Rectal smooth muscle tissue (tissue), 1 donor: ENCODE results near the gene RXRG.

Experiments
- H3K27ac ChIP-seq: one replicate; pipeline ENCODE4 v1.7.0; 2013; ENCODE audit warnings: low read depth, low read length, inconsistent platforms
- H3K27me3 ChIP-seq: one replicate; pipeline ENCODE4 v1.7.0; 2013; ENCODE audit warnings: low read length; ENCODE audit not compliant: control insufficient read depth, insufficient read depth
- H3K36me3 ChIP-seq: one replicate; pipeline ENCODE4 v1.7.0; 2013; ENCODE audit warnings: low read length; ENCODE audit not compliant: control insufficient read depth, insufficient read depth
- H3K4me1 ChIP-seq: one replicate; pipeline ENCODE4 v1.7.0; 2013; ENCODE audit warnings: low read length; ENCODE audit not compliant: control insufficient read depth, insufficient read depth
- H3K4me3 ChIP-seq: one replicate; pipeline ENCODE4 v1.7.0; 2013; ENCODE audit warnings: low read length
- H3K9ac ChIP-seq: one replicate; pipeline ENCODE4 v1.7.0; 2013; ENCODE audit warnings: low read length

Gene RXRG

DNA sequence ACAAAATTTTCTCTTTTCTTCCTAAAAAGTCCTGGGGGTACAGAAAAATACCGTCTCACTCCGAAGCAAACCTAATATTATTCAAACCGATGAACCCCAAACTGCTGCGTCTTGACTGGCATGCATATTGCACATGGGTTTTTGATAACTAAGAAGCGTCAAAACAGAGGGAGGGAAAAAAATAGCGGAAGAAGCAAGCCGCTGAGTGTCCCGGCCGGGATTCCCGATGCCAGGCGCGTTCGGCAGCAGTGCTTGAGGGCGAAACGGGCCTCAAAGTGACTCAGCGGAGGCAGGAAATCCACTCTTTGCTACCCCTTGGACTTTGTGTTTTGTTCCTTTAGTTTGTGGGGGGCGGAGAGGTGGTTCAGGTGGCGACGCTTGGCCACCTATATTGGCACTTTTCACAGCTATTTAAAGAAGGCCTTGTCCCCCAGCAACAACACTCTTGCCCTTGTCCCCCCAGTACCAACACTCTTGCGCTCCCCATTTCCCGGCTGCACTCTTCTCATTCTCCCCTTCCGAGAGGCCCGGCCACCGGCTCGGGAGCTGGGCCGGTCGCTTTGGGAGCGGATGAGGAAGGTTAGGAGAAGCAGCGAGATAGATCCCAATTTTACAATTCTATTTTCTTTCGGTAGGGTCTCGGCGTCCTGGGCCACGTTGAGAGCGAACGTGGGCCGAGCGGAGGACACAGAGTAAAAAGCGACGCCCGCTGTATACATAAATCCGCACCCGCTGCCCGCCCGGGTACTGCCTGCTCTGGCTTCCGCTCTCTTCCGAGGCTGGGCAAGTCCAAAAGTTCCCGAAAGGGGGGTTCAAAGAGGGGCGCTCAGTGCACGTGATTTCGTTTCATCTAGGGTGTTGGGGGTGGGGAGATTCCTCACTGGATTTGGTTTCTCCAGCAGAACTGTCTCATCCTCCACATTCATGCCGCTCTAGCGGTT, 90.9 kb downstream of the RXRG start:
- Histone ChIP-seq H3K9ac (no peak overlapping the region), H3K36me3 (no peaks in the 10 kb centered on the region), H3K27me3 (peaks cover 51% of the 10 kb centered on the region), H3K27ac (no peak overlapping the region), H3K4me3 (no peak overlapping the region), H3K4me1 (no peaks in the 10 kb centered on the region)

DNA sequence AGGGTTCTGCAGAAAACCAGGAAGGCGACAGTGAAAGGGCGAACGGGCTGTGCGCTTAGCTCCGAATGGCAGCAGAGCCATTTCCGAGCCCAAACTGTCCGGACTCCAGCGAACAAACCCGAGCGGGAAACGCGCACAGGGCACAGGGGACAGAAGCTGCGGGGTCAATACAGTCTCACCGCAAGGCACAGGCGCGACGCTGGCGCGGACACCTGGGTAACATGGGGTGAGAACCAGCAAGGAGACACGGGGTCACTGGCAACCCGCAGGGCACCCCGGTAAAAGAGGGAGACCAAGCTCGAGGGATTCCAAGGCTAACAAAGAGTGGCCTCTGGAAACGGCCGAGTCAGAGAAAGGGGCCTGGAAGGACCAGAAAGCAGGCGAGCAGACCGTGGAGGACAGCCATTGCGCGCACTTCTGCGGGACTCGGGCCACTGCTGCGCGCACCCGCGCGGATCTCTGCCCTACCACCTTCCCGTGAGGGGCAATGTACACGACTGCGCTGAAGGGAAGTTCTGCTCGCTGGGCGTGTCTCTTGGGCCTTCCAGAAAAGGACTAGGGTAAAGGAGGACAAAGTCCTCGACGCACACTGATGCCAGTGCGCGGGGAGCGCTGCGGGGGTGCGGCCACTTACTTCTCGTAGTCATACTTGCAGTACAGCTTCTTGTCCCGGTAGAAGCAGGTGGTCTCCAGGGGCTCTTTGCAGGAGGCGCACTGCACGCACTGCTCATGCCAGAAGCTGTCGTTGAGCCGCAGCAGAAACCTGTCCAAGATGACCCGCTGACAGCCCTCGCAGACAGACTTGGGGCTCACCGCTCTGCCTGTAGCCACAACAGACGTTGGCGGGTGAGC, 92.3 kb downstream of the RXRG start:
- Histone ChIP-seq H3K9ac (no peak overlapping the region), H3K36me3 (no peaks in the 10 kb centered on the region), H3K4me3 (peak overlapping the region; percentile 46), H3K27me3 (peaks cover 54% of the 10 kb centered on the region), H3K27ac (no peak overlapping the region), H3K4me1 (no peaks in the 10 kb centered on the region)

DNA sequence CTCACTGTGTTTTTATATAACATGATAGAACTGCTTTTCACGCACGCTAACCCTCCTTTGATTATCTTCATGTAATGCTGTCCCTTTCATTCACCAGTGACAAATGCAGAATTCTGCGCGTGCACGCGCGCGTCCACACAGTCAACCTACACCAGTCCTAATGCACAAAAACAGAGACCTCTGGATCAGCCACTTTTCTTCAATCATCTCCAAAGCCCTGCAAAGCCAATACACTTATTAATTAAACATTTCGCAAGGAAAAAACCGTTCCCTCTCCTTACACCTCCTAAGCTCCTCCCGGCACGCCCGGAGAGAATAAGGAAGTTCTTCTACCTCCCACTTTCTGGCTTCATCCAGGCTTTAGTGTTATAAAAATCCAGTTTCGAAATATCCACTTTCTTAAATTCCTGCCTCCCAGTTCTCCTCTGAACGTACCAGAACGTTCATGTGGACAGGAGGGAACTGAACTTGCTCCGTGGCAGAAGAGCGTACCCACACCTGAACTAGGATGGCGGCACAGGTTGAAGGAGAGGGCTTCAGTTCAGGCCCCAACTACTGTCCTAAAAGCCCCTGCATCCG, 93.0 kb downstream of the RXRG start:
- peaks cover 50% of the 10 kb centered on the region for H3K27me3 ChIP-seq
- H3K4me1 ChIP-seq: no peaks in the 10 kb centered on the region
- peak overlapping the region; percentile 46 for H3K4me3 ChIP-seq
- H3K27ac ChIP-seq: no peak overlapping the region
- no peak overlapping the region for H3K9ac ChIP-seq
- no peaks in the 10 kb centered on the region for H3K36me3 ChIP-seq
